Activated T-helper 1 cell treated with anti-CD3 and anti-CD28 coated beads, Interleukin-12 subunit alpha, Interleukin-12 subunit beta, Interleukin-2, Interleukin-4 antibody, amounts not matched to agents 30 ng/mL and 10 ng/mL and 1 ng/mL, durations not matched to agents 14 hours and 24 hours and 36 hours (primary cell): Measurements from ENCODE around the gene GET4. TPM values are rescaled to one million over a fixed set of nuclear protein-coding genes. Genes with fewer than 3 reads are reported as not detected.

Source experiments
- DNase-seq: peaks from one replicate; pipeline ENCODE4 v3.0.0; 2021; ENCODE audit warnings: low spot score
- H3K27ac Mint-ChIP-seq: one replicate; pipeline ENCODE4 v1.8.0; 2021; ENCODE audit warnings: mild to moderate bottlenecking, mixed read lengths
- H3K27me3 Mint-ChIP-seq: one replicate; pipeline ENCODE4 v1.8.0; 2022; ENCODE audit warnings: mild to moderate bottlenecking, moderate library complexity, mixed read lengths; ENCODE audit not compliant: insufficient read depth
- H3K36me3 Mint-ChIP-seq: one replicate; pipeline ENCODE4 v1.8.0; 2021; ENCODE audit warnings: low read depth, mixed read lengths
- H3K4me1 Mint-ChIP-seq: one replicate; pipeline ENCODE4 v1.8.0; 2021; ENCODE audit warnings: low read depth, mixed read lengths
- H3K4me3 Mint-ChIP-seq: one replicate; pipeline ENCODE4 v1.8.0; 2021; ENCODE audit warnings: mild to moderate bottlenecking, moderate library complexity, mixed read lengths
- H3K9me3 Mint-ChIP-seq: one replicate; pipeline ENCODE4 v1.8.0; 2021; ENCODE audit warnings: mixed read lengths
- intact Hi-C: fragments of 100-400 bp; cut with micrococcal nuclease; formaldehyde crosslinking; loops from one replicate; pipeline ENCODE4 v1.15.1; 2024
- total RNA-seq: library from RNA; stranded (reverse); gene quantifications from 2 replicates; pipeline ENCODE4 v1.2.3, GENCODE V29; 2022

Gene GET4
- total RNA-seq, 1 donor from 2014 or later = 38.7 TPM

DNA sequence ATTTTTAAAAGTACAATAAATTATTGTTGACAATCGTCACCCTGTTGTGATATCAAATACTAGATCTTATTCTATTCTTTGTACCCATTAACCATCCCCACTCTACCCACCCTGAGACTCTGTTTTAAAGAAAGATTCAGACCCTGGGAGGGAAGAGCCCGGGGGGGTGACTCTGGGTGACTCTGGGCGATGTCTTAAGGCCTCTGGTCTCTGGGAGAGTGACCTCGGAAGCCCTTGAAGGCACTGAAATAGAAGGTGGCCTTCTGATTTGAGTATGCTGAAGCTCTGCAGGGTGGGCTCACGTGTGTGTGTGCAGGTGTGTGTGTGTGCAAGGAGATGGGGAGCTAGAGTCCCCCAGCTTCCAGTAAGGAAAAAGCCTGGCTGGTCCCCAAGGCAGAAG lies 68.4 kb downstream of the GET4 start:
- no peak overlapping the region for H3K27ac Mint-ChIP-seq
- intact Hi-C loops = no loop called here
- no peak overlapping the region for H3K4me3 Mint-ChIP-seq
- H3K4me1 Mint-ChIP-seq = peaks cover 24% of the 10 kb centered on the region
- no peak for DNase-seq
- H3K9me3 Mint-ChIP-seq = peaks cover 23% of the 10 kb centered on the region
- H3K27me3 Mint-ChIP-seq = no peaks in the 10 kb centered on the region
- H3K36me3 Mint-ChIP-seq = peaks cover 15% of the 10 kb centered on the region

DNA sequence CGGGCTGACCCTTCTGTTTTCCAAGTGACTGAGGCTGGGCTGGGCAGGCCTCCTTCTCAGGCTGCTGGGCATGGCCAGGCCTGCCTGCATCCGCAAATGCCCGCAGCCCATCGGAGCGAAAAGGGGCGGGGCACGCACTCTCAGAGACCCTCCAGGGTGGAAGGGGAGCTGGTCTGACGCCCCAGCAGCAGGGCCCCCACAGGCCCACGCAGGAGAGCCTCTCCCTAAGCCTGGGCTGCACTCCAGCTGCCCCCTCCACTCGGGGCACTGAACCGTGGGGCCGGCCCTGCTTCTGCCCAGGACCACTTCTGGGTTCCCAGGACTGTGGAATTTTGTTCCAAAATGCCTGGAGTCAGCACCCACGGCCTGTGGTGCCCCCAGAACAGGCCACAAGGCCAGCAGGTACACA lies 68.8 kb downstream of the GET4 start:
- Mint-ChIP-seq H3K9me3 (peaks cover 19% of the 10 kb centered on the region), H3K36me3 (peaks cover 13% of the 10 kb centered on the region), H3K27me3 (no peaks in the 10 kb centered on the region), H3K27ac (no peak overlapping the region), H3K4me3 (no peak overlapping the region), H3K4me1 (peaks cover 20% of the 10 kb centered on the region)
- intact Hi-C loops = no loop called here
- no peak for DNase-seq

DNA sequence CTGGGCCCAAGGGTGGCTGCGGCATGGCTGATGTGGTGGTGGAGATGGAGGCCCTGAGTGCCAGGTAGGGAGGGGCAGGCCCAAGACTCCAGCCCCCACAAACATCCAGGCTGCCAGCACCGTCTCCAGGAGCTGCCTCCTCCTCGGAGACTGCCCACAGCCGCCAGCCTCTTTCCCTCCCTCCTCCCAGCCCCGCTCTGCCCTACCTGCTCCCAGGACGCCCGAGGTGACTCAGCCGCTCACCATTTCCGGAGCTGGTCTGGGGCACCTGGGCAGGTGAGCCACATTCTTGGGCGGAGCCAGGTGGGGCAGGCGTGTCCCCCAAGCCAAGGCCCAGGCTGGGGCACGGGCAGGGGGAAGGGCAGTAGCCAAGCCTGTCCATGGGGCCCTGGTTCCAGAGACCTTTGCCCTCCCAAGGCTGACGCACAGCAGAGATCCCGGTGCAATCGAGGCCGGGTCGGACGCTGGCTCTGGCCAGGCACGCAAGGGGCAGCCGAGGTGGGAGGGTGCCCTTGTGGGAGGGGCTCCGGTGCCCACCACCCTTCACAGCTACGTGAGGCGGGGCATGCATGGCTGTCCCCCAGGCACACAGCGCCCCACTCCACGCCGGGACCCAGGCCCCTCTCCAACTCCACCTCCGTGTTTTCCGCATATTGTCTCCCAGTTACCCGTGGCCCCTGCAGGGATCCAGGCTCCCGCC lies 69.4 kb downstream of the GET4 start:
- Mint-ChIP-seq H3K9me3 (peaks cover 14% of the 10 kb centered on the region), H3K27ac (no peak overlapping the region), H3K4me3 (no peak overlapping the region), H3K4me1 (peaks cover 14% of the 10 kb centered on the region), H3K36me3 (peaks cover 14% of the 10 kb centered on the region), H3K27me3 (no peaks in the 10 kb centered on the region)
- intact Hi-C loops = no loop called here
- no peak for DNase-seq

Other genes starting within 250 kb of the GET4 start
- gene DNAAF5, start 149.9 kb upstream of the GET4 start, total RNA-seq = 42.7 and 52.4 TPM in 2 replicates
- 37.0 and 37.8 TPM in 2 replicates for gene PRKAR1B, start 149.3 kb upstream of the GET4 start, total RNA-seq
- 76.4 and 82.2 TPM in 2 replicates for gene SUN1, start 44.1 kb upstream of the GET4 start, total RNA-seq
- gene ADAP1, start 78.1 kb downstream of the GET4 start, total RNA-seq = 80.9 and 87.7 TPM in 2 replicates
- 14.3 and 18.6 TPM in 2 replicates for gene COX19, start 99.0 kb downstream of the GET4 start, total RNA-seq
- not detected in 2 replicates for gene CYP2W1, start 106.6 kb downstream of the GET4 start, total RNA-seq
- 2.2 and 2.8 TPM in 2 replicates for gene GPR146, start 168.0 kb downstream of the GET4 start, total RNA-seq
- gene GPER1, start 211.6 kb downstream of the GET4 start, total RNA-seq = not detected in 2 replicates